Fibroblast of lung (primary cell): ENCODE results near the gene CGNL1.

Experiments used
- EZH2 ChIP-seq: IDR thresholded peaks from 2 replicates; pipeline ENCODE4 v1.5.1; 2012; ENCODE audit warnings: low read length, control low read depth, mild to moderate bottlenecking; ENCODE audit errors: missing control alignments
- TF ChIP-seq, protein P1 (sequence below), 2 donors: IDR thresholded peaks in 1 of 2; conservative IDR thresholded peaks in 1 of 2; 1 replicate in 1 of 2; 2 replicates in 1 of 2; pipeline ENCODE4 v1.5.1; 2011 to 2012; ENCODE audit warnings: low read length in 2 of 2, control low read depth in 1 of 2, inconsistent platforms in 1 of 2, low read depth in 1 of 2, mild to moderate bottlenecking in 1 of 2

DNA sequence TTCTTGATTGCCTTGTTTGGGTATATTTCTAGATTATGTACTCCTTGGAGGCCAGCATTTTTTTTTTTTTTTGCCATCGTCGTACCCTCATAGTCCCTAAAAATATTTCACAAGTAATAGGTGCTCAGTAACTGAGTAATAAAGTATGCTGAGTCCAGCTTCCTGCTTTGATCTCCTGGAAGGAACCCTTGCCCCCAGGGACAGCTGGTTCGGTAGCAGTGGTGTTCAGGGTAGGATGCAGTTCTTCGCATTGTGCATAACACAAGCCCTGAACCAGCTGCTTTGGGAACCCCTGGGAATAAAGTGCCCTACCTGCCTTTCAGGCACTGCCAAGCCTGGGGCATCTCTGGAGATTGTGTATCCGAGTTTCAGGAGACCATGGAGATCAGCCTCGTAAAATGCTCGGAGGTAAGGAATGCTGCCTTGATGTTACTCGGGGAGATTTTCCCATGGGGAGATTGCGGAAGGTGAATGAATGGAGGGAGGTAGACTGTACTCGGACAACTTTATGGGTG, 223.0 kb downstream of the CGNL1 start:
- TF ChIP-seq, protein P1, sequence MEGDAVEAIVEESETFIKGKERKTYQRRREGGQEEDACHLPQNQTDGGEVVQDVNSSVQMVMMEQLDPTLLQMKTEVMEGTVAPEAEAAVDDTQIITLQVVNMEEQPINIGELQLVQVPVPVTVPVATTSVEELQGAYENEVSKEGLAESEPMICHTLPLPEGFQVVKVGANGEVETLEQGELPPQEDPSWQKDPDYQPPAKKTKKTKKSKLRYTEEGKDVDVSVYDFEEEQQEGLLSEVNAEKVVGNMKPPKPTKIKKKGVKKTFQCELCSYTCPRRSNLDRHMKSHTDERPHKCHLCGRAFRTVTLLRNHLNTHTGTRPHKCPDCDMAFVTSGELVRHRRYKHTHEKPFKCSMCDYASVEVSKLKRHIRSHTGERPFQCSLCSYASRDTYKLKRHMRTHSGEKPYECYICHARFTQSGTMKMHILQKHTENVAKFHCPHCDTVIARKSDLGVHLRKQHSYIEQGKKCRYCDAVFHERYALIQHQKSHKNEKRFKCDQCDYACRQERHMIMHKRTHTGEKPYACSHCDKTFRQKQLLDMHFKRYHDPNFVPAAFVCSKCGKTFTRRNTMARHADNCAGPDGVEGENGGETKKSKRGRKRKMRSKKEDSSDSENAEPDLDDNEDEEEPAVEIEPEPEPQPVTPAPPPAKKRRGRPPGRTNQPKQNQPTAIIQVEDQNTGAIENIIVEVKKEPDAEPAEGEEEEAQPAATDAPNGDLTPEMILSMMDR (conservative IDR thresholded peaks at IDR 0.05 in 1 of 2, IDR thresholded peaks at IDR 0.05 in 1 of 2; ENCODE audit: low read depth in 1 of 2, low read length in 2 of 2): no peak
- TF ChIP-seq EZH2: no peak
